CD4-positive, alpha-beta T cell treated with Interleukin-17A for 4 hours (primary cell): ENCODE measurements around the gene CPN2.

ENCODE experiments used
- DNase-seq: peaks from one replicate; pipeline ENCODE4 v3.0.0-alpha.2; 2020; ENCODE audit warnings: mixed read lengths

Gene CPN2

GRCh38 chr3:194351952-194352536 lies 916 bp upstream of the CPN2 start:
- no peak for DNase-seq

GRCh38 chr3:194350726-194351071 lies 429 bp downstream of the CPN2 start:
- no peak for DNase-seq

GRCh38 chr3:194348354-194348753 lies 2.8 kb downstream of the CPN2 start:
- DNase-seq = no peak

- DNase-seq = no peak
These were observed 4.5 kb downstream of the CPN2 start for GRCh38 chr3:194346621-194347020.

GRCh38 chr3:194346035-194346434 lies 5.1 kb downstream of the CPN2 start:
- DNase-seq = no peak

GRCh38 chr3:194344012-194344411 lies 7.1 kb downstream of the CPN2 start:
- DNase-seq = peak; percentile 84

GRCh38 chr3:194343561-194343893 lies 7.6 kb downstream of the CPN2 start:
- no peak for DNase-seq

- no peak for DNase-seq
These were observed 8.1 kb downstream of the CPN2 start for GRCh38 chr3:194342861-194343560.

GRCh38 chr3:194340757-194341400 lies 10.2 kb downstream of the CPN2 start:
- DNase-seq = no peak

GRCh38 chr3:194339840-194340239 lies 11.3 kb downstream of the CPN2 start:
- no peak for DNase-seq

- no peak for DNase-seq
These were observed 11.8 kb downstream of the CPN2 start for GRCh38 chr3:194339356-194339755.

GRCh38 chr3:194337965-194338753 lies 13.0 kb downstream of the CPN2 start:
- DNase-seq = no peak

GRCh38 chr3:194336601-194337355 lies 14.3 kb downstream of the CPN2 start:
- DNase-seq = no peak

- DNase-seq = no peak
These were observed 17.2 kb downstream of the CPN2 start for GRCh38 chr3:194333981-194334320.

GRCh38 chr3:194333212-194333980 lies 17.7 kb downstream of the CPN2 start:
- DNase-seq = peak; percentile 91

- DNase-seq = no peak
These were observed 18.3 kb downstream of the CPN2 start for GRCh38 chr3:194332858-194333211.

GRCh38 chr3:194330579-194330978 lies 20.5 kb downstream of the CPN2 start:
- no peak for DNase-seq

GRCh38 chr3:194330160-194330559 lies 21.0 kb downstream of the CPN2 start:
- DNase-seq = no peak

GRCh38 chr3:194329583-194329965 lies 21.6 kb downstream of the CPN2 start:
- no peak for DNase-seq

- no peak for DNase-seq
These were observed 22.1 kb downstream of the CPN2 start for GRCh38 chr3:194328942-194329582.

- no peak for DNase-seq
These were observed 23.0 kb downstream of the CPN2 start for GRCh38 chr3:194328053-194328657.
